HFFc6 (cell line): ENCODE results near the gene TPK1. TPM values are rescaled to one million over a fixed set of nuclear protein-coding genes. Genes with fewer than 3 reads are reported as not detected.

Experiments
- DNase-seq: peaks from one replicate; pipeline ENCODE4 v3.0.0-alpha.2; 2018
- H3K27ac Mint-ChIP-seq: 2 replicates; pipeline ENCODE4 v1.8.0; 2020; ENCODE audit warnings: mild to moderate bottlenecking, mixed read lengths
- H3K27me3 Mint-ChIP-seq: 2 replicates; pipeline ENCODE4 v1.8.0; 2021; ENCODE audit warnings: mild to moderate bottlenecking, moderate library complexity, mixed read lengths; ENCODE audit not compliant: insufficient read depth
- H3K36me3 Mint-ChIP-seq: 2 replicates; pipeline ENCODE4 v1.8.0; 2021; ENCODE audit warnings: low read depth, mixed read lengths
- H3K4me1 Mint-ChIP-seq: 2 replicates; pipeline ENCODE4 v1.8.0; 2020; ENCODE audit warnings: low read depth, mixed read lengths
- H3K4me3 Mint-ChIP-seq: 2 replicates; pipeline ENCODE4 v1.8.0; 2020; ENCODE audit warnings: mild to moderate bottlenecking, moderate library complexity, mixed read lengths
- H3K9me3 Mint-ChIP-seq: 2 replicates; pipeline ENCODE4 v1.8.0; 2020; ENCODE audit warnings: mild to moderate bottlenecking, mixed read lengths
- total RNA-seq, 6 experiments: library from RNA; stranded (reverse); fragmentation: NEBNext Ultra II Directional; extraction: Animal tissue kit (Norgen Biotek cat#: 25700); gene quantifications; 2 replicates in 1 of 6; 3 replicates in 5 of 6; pipeline ENCODE4 v1.2.3, GENCODE V29; 2021
- TF ChIP-seq, protein P1 (sequence below): fragments of 200-600 bp; sonication (generic); IDR thresholded peaks from 2 replicates; pipeline ENCODE4 v1.5.0; 2021; ENCODE audit warnings: antibody characterized with exemption, mild to moderate bottlenecking

Gene TPK1
- total RNA-seq, 6 experiments from 2014 or later = 0.11 to 0.82 (median 0.55) TPM; not detected in 2

DNA sequence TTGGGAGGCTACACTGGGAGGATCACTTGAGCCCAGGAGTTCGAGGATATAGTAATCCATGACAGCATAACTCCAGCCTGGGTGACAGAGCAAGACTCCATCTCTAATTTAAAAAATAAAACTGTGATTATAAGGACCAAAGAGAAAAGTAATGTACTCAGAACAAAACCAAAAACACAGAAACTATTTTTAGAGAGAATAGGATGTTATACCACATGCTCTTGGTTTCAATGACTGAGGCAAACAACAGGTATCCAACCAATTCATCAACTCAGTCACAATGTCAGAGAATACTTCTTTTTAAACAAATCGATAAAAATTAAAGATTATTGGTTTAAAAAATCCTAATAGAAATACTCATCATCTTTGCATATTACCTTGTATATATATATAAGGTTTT is 186.7 kb downstream of the TPK1 start:
- TF ChIP-seq, protein P1, sequence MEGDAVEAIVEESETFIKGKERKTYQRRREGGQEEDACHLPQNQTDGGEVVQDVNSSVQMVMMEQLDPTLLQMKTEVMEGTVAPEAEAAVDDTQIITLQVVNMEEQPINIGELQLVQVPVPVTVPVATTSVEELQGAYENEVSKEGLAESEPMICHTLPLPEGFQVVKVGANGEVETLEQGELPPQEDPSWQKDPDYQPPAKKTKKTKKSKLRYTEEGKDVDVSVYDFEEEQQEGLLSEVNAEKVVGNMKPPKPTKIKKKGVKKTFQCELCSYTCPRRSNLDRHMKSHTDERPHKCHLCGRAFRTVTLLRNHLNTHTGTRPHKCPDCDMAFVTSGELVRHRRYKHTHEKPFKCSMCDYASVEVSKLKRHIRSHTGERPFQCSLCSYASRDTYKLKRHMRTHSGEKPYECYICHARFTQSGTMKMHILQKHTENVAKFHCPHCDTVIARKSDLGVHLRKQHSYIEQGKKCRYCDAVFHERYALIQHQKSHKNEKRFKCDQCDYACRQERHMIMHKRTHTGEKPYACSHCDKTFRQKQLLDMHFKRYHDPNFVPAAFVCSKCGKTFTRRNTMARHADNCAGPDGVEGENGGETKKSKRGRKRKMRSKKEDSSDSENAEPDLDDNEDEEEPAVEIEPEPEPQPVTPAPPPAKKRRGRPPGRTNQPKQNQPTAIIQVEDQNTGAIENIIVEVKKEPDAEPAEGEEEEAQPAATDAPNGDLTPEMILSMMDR = no peak
- Mint-ChIP-seq H3K27me3 (0 out of 2 replicates have a peak, but pooled peaks cover 4% of the 10 kb centered on the region), H3K9me3 (peaks cover 57% of the 10 kb centered on the region), H3K4me1 (no peaks in the 10 kb centered on the region), H3K36me3 (0 out of 2 replicates have a peak, but pooled peaks cover 3% of the 10 kb centered on the region), H3K4me3 (no peak overlapping the region), H3K27ac (no peak overlapping the region)
- DNase-seq = no peak

GRCh38 chr7:144641389-144642044 is 194.3 kb downstream of the TPK1 start:
- no peak overlapping the region for H3K4me3 Mint-ChIP-seq
- TF ChIP-seq, protein P1 = no peak
- H3K9me3 Mint-ChIP-seq = peaks cover 23% of the 10 kb centered on the region
- no peaks in the 10 kb centered on the region for H3K4me1 Mint-ChIP-seq
- no peak overlapping the region for H3K27ac Mint-ChIP-seq
- no peaks in the 10 kb centered on the region for H3K36me3 Mint-ChIP-seq
- H3K27me3 Mint-ChIP-seq = no peaks in the 10 kb centered on the region
- no peak for DNase-seq

DNA sequence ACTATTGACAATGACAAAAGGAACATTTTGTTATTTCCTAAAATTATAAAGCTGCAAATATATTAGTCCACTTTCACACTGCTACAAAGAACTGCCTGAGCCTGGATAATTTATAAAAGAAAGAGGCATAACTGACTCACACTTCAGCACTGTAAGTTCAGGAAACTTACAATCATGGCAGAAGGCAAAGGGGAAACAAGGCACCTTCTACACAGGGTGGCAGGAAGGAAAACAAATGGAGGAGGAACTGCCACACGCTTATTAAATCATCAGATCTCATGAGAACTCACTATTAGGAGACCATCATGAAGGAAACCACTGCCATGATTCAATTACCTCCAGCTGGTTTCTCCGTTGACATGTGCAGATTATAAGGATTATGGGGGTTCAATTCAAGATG is 203.1 kb downstream of the TPK1 start:
- TF ChIP-seq, protein P1 = no peak
- Mint-ChIP-seq H3K27ac (no peak overlapping the region), H3K27me3 (no peaks in the 10 kb centered on the region), H3K9me3 (peaks cover 24% of the 10 kb centered on the region), H3K4me3 (no peak overlapping the region), H3K4me1 (no peaks in the 10 kb centered on the region), H3K36me3 (no peaks in the 10 kb centered on the region; the same call in 1 of the 2 replicates)
- DNase-seq = no peak

- DNase-seq = no peak
- Mint-ChIP-seq H3K27ac (no peak overlapping the region), H3K4me3 (no peak overlapping the region), H3K27me3 (no peaks in the 10 kb centered on the region), H3K4me1 (no peaks in the 10 kb centered on the region), H3K36me3 (no peaks in the 10 kb centered on the region), H3K9me3 (peaks cover 39% of the 10 kb centered on the region)
- TF ChIP-seq, protein P1 = no peak
Measured at GRCh38 chr7:144629598-144629997, 206.3 kb downstream of the TPK1 start.

DNA sequence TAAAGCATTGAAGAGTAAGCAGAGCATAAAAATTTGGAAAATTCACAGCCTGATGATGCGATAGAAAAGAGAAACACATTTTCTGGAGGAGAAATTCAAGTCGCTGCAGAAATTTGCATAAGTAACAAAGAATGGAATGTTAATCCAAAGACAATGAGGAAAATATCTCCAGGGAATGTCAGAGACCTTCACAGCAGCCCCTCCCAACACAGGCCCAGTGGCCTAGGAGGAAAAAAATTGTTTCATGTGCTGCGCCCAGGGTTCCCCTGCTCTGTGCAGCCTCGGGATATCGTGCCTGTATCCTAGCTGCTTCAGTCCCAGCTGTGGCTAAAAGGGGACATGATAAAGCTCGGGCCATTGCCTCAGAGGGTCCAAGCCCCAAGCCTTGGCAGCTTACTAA is 206.8 kb downstream of the TPK1 start:
- no peaks in the 10 kb centered on the region for H3K4me1 Mint-ChIP-seq
- no peak overlapping the region for H3K27ac Mint-ChIP-seq
- H3K4me3 Mint-ChIP-seq = no peak overlapping the region
- no peaks in the 10 kb centered on the region for H3K36me3 Mint-ChIP-seq
- no peak for DNase-seq
- H3K27me3 Mint-ChIP-seq = no peaks in the 10 kb centered on the region
- H3K9me3 Mint-ChIP-seq = peaks cover 44% of the 10 kb centered on the region
- TF ChIP-seq, protein P1 = no peak
